ENCODE measurements around the gene SYTL3. TPM values are rescaled to one million over a fixed set of nuclear protein-coding genes. Genes with fewer than 3 reads are reported as not detected.
A peak's percentile ranks its signal among the peaks of the same experiment; 100 is the strongest.

SYTL3 gene
- total and polyA plus RNA-seq, 9 of the 15 experiments (the other 6 are each of a cell fraction or from before 2014, with no cell fraction given) = 0.04 to 0.46 (median 0.17) TPM; not detected in 1

DNA sequence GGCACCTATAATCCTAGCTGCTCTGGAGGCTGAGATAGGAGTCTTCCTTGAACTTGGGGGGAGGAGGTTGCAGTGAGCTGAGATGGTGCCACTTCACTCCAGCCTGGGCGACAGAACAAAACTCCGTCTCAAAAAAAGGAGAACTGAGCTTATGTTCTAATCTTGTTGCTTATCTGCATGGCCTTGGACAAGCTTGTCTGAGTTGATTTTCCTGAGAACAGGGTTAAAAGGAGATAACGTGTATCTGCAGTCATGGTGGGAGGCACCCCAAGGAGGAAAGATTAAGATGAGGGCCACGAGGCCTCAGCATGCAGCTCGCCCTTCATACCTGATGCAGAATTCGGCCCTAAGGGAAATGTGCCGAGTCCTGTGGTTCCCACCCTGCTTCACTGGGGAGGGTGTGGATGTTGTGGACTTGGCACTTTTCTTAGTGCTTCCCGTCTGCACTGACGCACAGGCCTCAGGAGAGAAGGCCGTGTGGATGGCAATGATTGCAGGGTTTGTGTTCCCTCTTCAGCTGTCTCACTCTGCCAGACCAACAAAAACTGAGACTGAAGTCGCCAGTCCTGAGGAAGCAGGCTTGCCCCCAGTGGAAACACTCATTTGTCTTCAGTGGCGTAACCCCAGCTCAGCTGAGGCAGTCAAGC lies 113.1 kb downstream of the SYTL3 start (continued):
- TF ChIP-seq ZNF592 (IDR thresholded peaks at IDR 0.05) = peak; percentile 50; the same call in 1 of the 2 replicates
- no peak for TF ChIP-seq NFATC3 (IDR thresholded peaks at IDR 0.05)
- peak; percentile 83; the same call in 1 of the 2 replicates for TF ChIP-seq ZNF197 (CRISPR knock-in tag; IDR thresholded peaks at IDR 0.05; ENCODE audit: low read depth)
- no peak for TF ChIP-seq ILK (tag; IDR thresholded peaks at IDR 0.05; ENCODE audit: borderline replicate concordance, low read depth)
- peak; percentile 75; the same call in 1 of the 2 replicates for TF ChIP-seq TCFL5 (CRISPR knock-in tag; conservative IDR thresholded peaks at IDR 0.05)
- no peak for TF ChIP-seq CHD7 (IDR thresholded peaks at IDR 0.05; ENCODE audit: low read depth, low read length)
- TF ChIP-seq PPARD (CRISPR knock-in tag; IDR thresholded peaks at IDR 0.05) = no peak

Measured in K562 (cell line).